ENCODE results near the gene BMPR1A. TPM values are rescaled to one million over a fixed set of nuclear protein-coding genes. Genes with fewer than 3 reads are reported as not detected.

The BMPR1A gene
- polyA plus RNA-seq, 1 donor (not counting 4 experiments of a cell fraction or from before 2014, with no cell fraction given) = 22.2 TPM

DNA sequence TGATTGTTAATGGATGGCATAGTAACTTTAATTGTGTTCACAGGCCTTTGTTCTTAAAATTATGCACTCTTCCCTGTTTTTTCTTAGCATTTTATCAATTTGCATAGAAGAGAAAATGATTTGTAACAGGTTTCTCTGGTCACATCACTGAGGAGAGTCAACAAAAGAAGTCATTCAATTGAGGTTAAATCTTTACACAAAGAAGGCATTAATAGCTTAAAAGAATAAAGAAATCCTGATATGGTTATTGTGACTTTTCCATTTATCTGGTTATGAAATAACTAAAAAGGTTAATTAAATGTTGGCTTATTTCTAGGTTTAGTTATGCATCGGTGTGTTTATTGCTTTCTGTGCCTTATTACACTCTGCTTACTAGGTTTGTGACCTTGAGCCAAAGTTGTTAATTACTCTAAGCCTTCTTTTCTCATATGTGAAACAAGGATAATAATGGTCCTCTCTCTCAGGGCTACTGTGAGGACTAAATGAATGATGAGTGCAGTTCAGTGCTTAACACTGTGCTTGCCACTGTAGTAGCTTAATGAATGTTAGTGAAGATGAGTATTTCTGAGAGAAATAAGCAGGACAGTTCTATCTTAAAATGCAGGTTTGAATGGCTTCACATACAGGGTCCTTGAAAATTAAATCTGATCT, 12.1 kb downstream of the BMPR1A start:
- Histone ChIP-seq H3K79me2 (ENCODE audit: control insufficient read depth, insufficient read depth, low read length) (peaks cover 53% of the 10 kb centered on the region), H3K9me3 (ENCODE audit: control insufficient read depth, low read depth, low read length) (no peaks in the 10 kb centered on the region), H3K36me3 (ENCODE audit: control insufficient read depth in 2 of 2, extremely low read depth in 1 of 2, insufficient read depth in 2 of 2, low read length in 2 of 2) (no peaks in the 10 kb centered on the region), H3K9ac (ENCODE audit: control insufficient read depth, extremely low read depth, insufficient read depth, low read length) (no peak overlapping the region), H4K20me1 (ENCODE audit: control insufficient read depth, extremely low read depth, insufficient read depth, low read length) (no peaks in the 10 kb centered on the region), H3K4me2 (ENCODE audit: control insufficient read depth, extremely low read depth, insufficient read depth, low read depth, low read length) (no peak overlapping the region), H2AFZ (ENCODE audit: control insufficient read depth, low read length) (no peak overlapping the region), H3K9me1 (ENCODE audit: control insufficient read depth, extremely low read depth, insufficient read depth, low read length) (no peaks in the 10 kb centered on the region), H3K4me3 (ENCODE audit: control insufficient read depth in 2 of 3, extremely low read depth in 1 of 3, insufficient read depth in 2 of 3, low read depth in 1 of 3, low read length in 3 of 3) (no peak overlapping the region), H3K27ac (ENCODE audit: control insufficient read depth, insufficient read depth, low read length) (no peak overlapping the region), H3K27me3 (ENCODE audit: control insufficient read depth, extremely low read depth, insufficient read depth, low read length) (no peaks in the 10 kb centered on the region), H3K4me1 (ENCODE audit: control insufficient read depth, extremely low read depth, insufficient read depth, low read length) (no peaks in the 10 kb centered on the region)
- TF ChIP-seq, protein P1, sequence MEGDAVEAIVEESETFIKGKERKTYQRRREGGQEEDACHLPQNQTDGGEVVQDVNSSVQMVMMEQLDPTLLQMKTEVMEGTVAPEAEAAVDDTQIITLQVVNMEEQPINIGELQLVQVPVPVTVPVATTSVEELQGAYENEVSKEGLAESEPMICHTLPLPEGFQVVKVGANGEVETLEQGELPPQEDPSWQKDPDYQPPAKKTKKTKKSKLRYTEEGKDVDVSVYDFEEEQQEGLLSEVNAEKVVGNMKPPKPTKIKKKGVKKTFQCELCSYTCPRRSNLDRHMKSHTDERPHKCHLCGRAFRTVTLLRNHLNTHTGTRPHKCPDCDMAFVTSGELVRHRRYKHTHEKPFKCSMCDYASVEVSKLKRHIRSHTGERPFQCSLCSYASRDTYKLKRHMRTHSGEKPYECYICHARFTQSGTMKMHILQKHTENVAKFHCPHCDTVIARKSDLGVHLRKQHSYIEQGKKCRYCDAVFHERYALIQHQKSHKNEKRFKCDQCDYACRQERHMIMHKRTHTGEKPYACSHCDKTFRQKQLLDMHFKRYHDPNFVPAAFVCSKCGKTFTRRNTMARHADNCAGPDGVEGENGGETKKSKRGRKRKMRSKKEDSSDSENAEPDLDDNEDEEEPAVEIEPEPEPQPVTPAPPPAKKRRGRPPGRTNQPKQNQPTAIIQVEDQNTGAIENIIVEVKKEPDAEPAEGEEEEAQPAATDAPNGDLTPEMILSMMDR (optimal IDR thresholded peaks at IDR 0.05 in 1 of 3, IDR thresholded peaks at IDR 0.05 in 1 of 3, conservative IDR thresholded peaks at IDR 0.05 in 1 of 3; ENCODE audit: extremely low read depth in 1 of 3, insufficient read depth in 2 of 3, low read length in 3 of 3) = no peak
- no peak for TF ChIP-seq EZH2 (IDR thresholded peaks at IDR 0.05; ENCODE audit: low read length)
- DNase-seq (ENCODE audit: low read depth, low spot score) (no peak), FAIRE-seq (no peak)
- dilution Hi-C loops (cut with MboI; ENCODE audit: extremely low pct_ligation_motif_present, low sequenced_read_pairs) = no loop called here

GRCh38 chr10:86769991-86770390, 13.6 kb downstream of the BMPR1A start:
- FAIRE-seq (no peak), DNase-seq (ENCODE audit: low read depth, low spot score) (no peak)
- H2AFZ ChIP-seq (ENCODE audit: control insufficient read depth, low read length) = no peak overlapping the region
- no peak overlapping the region for H3K27ac ChIP-seq (ENCODE audit: control insufficient read depth, insufficient read depth, low read length)
- no peaks in the 10 kb centered on the region for H3K9me1 ChIP-seq (ENCODE audit: control insufficient read depth, extremely low read depth, insufficient read depth, low read length)
- H3K27me3 ChIP-seq (ENCODE audit: control insufficient read depth, extremely low read depth, insufficient read depth, low read length) = no peaks in the 10 kb centered on the region
- H3K4me1 ChIP-seq (ENCODE audit: control insufficient read depth, extremely low read depth, insufficient read depth, low read length) = peaks cover 7% of the 10 kb centered on the region
- H3K9ac ChIP-seq (ENCODE audit: control insufficient read depth, extremely low read depth, insufficient read depth, low read length) = no peak overlapping the region
- H3K79me2 ChIP-seq (ENCODE audit: control insufficient read depth, insufficient read depth, low read length) = peaks cover 47% of the 10 kb centered on the region
- H3K4me3 ChIP-seq (ENCODE audit: control insufficient read depth in 2 of 3, extremely low read depth in 1 of 3, insufficient read depth in 2 of 3, low read depth in 1 of 3, low read length in 3 of 3) = no peak overlapping the region
- no peaks in the 10 kb centered on the region for H3K36me3 ChIP-seq (ENCODE audit: control insufficient read depth in 2 of 2, extremely low read depth in 1 of 2, insufficient read depth in 2 of 2, low read length in 2 of 2)
- H3K4me2 ChIP-seq (ENCODE audit: control insufficient read depth, extremely low read depth, insufficient read depth, low read depth, low read length) = no peak overlapping the region
- dilution Hi-C loops (cut with MboI; ENCODE audit: extremely low pct_ligation_motif_present, low sequenced_read_pairs) = no loop called here
- H3K9me3 ChIP-seq (ENCODE audit: control insufficient read depth, low read depth, low read length) = no peaks in the 10 kb centered on the region
- H4K20me1 ChIP-seq (ENCODE audit: control insufficient read depth, extremely low read depth, insufficient read depth, low read length) = no peaks in the 10 kb centered on the region
- TF ChIP-seq, protein P1 (optimal IDR thresholded peaks at IDR 0.05 in 1 of 3, IDR thresholded peaks at IDR 0.05 in 1 of 3, conservative IDR thresholded peaks at IDR 0.05 in 1 of 3; ENCODE audit: extremely low read depth in 1 of 3, insufficient read depth in 2 of 3, low read length in 3 of 3) = no peak
- TF ChIP-seq EZH2 (IDR thresholded peaks at IDR 0.05; ENCODE audit: low read length) = no peak
